Measurements from ENCODE around the gene TNS3.

Gene TNS3

GRCh38 chr7:47534322-47535034, 47.4 kb downstream of the TNS3 start:
- no peaks in the 10 kb centered on the region for H3K4me1 Mint-ChIP-seq (ENCODE audit: low read depth in 2 of 2)
- H3K27me3 Mint-ChIP-seq: no peaks in the 10 kb centered on the region
- no peaks in the 10 kb centered on the region for H3K36me3 Mint-ChIP-seq (ENCODE audit: insufficient read depth)
- H3K9me3 Mint-ChIP-seq: peaks cover 0 to 4% of the 10 kb centered on the region in 2 donors
- no peak for DNase-seq
- ATAC-seq (replicated peaks): no peak
- no peak overlapping the region for H3K27ac Mint-ChIP-seq
- no peak overlapping the region for H3K4me3 Mint-ChIP-seq

DNA sequence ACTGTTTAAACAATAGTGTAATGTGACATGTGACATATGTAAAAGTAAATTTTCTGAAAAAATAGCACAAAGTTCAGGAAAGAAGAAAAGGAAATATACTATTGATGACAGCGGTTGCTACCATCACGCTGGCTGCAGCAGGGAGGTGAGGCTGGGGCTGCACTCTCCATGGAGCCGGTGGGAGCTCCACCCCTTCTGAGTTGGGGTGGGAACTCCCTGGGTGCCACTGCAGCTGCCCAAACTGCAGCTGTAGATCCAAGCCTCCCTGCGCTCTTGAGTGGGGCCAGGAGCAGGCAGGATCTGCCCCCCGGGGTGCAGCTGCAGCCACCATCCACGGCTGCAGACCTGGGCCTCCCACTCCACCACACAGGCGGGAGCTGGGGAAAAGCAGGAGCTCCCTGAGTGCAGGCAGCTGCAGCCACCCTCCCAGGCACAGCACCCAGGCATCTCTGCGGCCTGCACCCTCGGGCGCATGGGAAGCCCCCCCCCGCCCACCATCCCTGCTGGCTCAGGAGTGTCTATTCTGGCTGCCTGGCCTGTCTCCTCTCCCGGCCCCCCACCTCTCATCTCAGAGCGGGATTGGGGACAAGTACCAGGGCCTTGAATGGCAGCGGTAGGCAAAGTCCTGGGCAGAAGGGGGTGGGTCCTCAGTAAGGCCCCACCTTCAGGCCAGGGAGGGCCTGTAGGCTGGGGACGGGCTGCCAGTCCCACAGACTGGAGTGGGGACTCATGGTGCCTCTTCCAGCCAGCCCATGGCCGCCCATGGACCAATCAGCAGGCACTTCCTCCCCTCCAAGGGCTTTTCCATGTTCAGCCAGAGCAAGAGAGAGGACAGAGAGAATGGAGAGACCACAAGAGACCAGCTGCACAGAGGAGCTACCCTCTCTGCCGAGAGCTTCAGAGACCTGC, 50.1 kb downstream of the TNS3 start:
- H3K9me3 Mint-ChIP-seq: peaks cover 0 to 4% of the 10 kb centered on the region in 2 donors
- no peak overlapping the region for H3K27ac Mint-ChIP-seq
- no peak overlapping the region for H3K4me3 Mint-ChIP-seq
- no peak for DNase-seq
- ATAC-seq (replicated peaks): no peak
- H3K36me3 Mint-ChIP-seq (ENCODE audit: insufficient read depth): no peaks in the 10 kb centered on the region
- H3K27me3 Mint-ChIP-seq: no peaks in the 10 kb centered on the region
- no peaks in the 10 kb centered on the region for H3K4me1 Mint-ChIP-seq (ENCODE audit: low read depth in 2 of 2)

DNA sequence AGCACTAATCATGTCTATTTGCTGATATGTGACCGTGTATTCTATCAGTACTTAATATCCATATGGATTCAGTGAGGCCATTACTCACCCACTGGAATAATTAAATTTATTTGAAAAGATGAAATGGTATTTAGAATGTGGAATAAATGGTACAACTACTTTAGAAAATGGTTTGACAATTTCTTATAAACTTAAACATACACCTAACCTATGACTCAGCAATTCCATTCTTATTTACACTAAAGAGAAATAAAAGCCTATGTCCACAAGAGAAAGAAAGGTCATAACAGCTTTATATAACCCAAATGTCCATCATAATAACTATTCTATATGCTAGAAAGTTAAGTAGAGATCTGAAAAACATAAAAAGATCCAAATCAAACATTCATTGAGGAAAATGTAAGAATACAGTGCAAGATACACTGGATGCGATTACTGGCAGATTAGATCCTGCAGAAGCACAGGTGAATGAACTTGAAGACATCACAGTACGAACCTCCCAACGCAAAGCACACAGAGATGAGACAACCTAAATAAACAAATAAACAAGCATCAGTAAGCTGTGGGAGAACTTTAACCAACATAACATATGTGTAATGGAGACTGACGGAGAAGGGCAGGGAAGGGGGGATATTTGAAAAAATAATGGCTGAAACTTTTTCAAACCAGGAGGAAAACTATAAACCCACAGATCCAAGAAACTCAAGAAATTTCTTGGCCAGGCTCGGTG, 51.9 kb downstream of the TNS3 start:
- Mint-ChIP-seq H3K27ac (no peak overlapping the region), H3K36me3 (ENCODE audit: insufficient read depth) (no peaks in the 10 kb centered on the region), H3K27me3 (no peaks in the 10 kb centered on the region), H3K4me1 (ENCODE audit: low read depth in 2 of 2) (no peaks in the 10 kb centered on the region), H3K9me3 (peaks cover 6 to 7% of the 10 kb centered on the region in 2 donors), H3K4me3 (no peak overlapping the region)
- no peak for DNase-seq
- ATAC-seq (replicated peaks): no peak

GRCh38 chr7:47529405-47529804, 52.5 kb downstream of the TNS3 start:
- no peaks in the 10 kb centered on the region for H3K36me3 Mint-ChIP-seq (ENCODE audit: insufficient read depth)
- no peak for DNase-seq
- no peak for ATAC-seq (replicated peaks)
- H3K27me3 Mint-ChIP-seq: no peaks in the 10 kb centered on the region
- H3K27ac Mint-ChIP-seq: no peak overlapping the region
- H3K9me3 Mint-ChIP-seq: peaks cover 6 to 7% of the 10 kb centered on the region in 2 donors
- no peaks in the 10 kb centered on the region for H3K4me1 Mint-ChIP-seq (ENCODE audit: low read depth in 2 of 2)
- H3K4me3 Mint-ChIP-seq: no peak overlapping the region

DNA sequence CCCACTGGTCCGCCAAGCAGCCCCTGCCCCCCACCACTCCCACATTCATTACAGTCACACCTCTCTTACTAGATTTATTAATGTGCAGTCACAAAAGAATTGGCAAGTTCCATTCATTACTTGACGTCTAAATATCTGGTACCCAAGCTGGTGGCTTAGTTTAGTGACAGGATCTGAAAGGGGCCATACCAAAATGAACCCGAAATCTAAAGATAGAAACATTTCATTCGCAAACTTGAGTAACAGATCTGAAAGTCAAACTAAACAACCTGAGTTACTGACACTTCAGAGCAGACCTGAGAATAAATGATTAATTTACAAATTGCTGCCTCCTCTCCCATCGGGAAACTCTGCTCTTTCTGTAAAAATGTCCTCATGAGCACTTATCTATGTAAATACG, 53.4 kb downstream of the TNS3 start:
- Mint-ChIP-seq H3K36me3 (ENCODE audit: insufficient read depth) (no peaks in the 10 kb centered on the region), H3K9me3 (peaks cover 6 to 7% of the 10 kb centered on the region in 2 donors), H3K4me3 (no peak overlapping the region), H3K27me3 (no peaks in the 10 kb centered on the region), H3K27ac (no peak overlapping the region), H3K4me1 (ENCODE audit: low read depth in 2 of 2) (no peaks in the 10 kb centered on the region)
- no peak for DNase-seq
- ATAC-seq (replicated peaks): no peak

GRCh38 chr7:47526466-47526865, 55.4 kb downstream of the TNS3 start:
- ATAC-seq (replicated peaks): no peak
- Mint-ChIP-seq H3K36me3 (ENCODE audit: insufficient read depth) (no peaks in the 10 kb centered on the region), H3K27ac (no peak overlapping the region), H3K4me1 (ENCODE audit: low read depth in 2 of 2) (no peaks in the 10 kb centered on the region), H3K27me3 (no peaks in the 10 kb centered on the region), H3K4me3 (no peak overlapping the region), H3K9me3 (peaks cover 6 to 9% of the 10 kb centered on the region in 2 donors)
- no peak for DNase-seq

GRCh38 chr7:47525066-47525623, 56.8 kb downstream of the TNS3 start:
- peaks cover 6 to 7% of the 10 kb centered on the region in 2 donors for H3K9me3 Mint-ChIP-seq
- H3K4me3 Mint-ChIP-seq: no peak overlapping the region
- ATAC-seq (replicated peaks): no peak

DNA sequence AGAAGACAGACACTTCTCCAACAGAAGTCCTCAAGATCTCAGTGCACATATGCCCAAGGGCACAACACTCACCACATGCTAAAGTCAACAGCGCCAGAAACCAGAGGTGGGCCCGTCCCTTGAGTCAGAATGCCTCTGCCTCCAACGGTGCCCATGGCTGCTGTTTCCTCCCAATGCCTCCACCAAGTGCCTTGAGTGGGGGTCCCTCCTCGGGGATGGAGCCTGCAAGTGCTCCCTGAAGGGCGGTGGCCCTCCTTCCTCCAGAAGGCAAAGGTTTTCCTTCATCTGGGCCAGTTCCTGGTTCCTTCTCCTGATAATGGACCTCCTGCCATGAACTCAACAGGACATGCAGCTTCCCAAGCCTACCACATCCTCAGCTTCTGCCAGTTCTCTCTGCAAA, 58.5 kb downstream of the TNS3 start:
- H3K9me3 Mint-ChIP-seq: peaks cover 5 to 6% of the 10 kb centered on the region in 2 donors
- no peaks in the 10 kb centered on the region for H3K4me1 Mint-ChIP-seq (ENCODE audit: low read depth in 2 of 2)
- DNase-seq: no peak
- ATAC-seq (replicated peaks): no peak
- no peaks in the 10 kb centered on the region for H3K27me3 Mint-ChIP-seq
- H3K27ac Mint-ChIP-seq: no peak overlapping the region
- H3K4me3 Mint-ChIP-seq: no peak overlapping the region
- H3K36me3 Mint-ChIP-seq (ENCODE audit: insufficient read depth): no peaks in the 10 kb centered on the region

More at GRCh38 chr7:47525066-47525623, 56.8 kb downstream of the TNS3 start:
- Mint-ChIP-seq H3K36me3 (ENCODE audit: insufficient read depth) (no peaks in the 10 kb centered on the region), H3K27me3 (no peaks in the 10 kb centered on the region), H3K27ac (no peak overlapping the region), H3K4me1 (ENCODE audit: low read depth in 2 of 2) (no peaks in the 10 kb centered on the region)
- no peak for DNase-seq

DNA sequence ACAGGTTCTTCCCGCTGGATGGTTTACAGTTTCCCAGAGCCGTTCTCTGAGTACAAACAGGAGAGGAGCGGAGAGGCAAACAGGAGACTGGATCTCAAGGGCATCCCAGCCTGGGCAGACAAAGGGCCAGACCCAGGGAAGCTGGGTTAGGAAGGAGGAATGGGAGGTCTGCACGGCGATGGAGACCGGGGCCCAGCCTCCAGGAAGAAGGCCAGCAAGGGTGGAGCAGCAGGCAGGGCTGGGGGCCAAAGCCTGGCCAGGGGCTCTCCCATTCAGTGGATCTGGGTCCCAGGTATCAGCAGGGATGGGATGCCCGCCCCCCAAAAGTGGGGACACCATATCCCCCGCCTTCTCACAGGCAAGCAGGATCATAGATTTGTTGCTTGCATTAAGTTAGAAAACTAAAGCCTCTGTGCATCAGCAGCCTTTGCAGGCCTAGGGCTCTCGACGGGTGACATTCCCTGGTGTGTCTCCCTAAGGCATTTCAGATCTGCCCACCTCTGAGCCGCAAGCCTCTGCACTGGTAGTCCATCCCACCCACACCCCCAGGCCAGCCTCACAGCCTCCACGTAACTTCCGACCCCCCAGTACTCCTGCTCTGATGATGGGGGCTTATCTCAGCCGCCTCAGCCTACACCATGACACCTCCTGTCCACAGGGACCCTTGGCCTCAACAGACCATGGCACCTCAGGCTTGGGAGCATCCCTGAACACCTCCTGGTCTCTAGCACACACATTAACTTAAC, 59.9 kb downstream of the TNS3 start:
- Mint-ChIP-seq H3K4me3 (no peak overlapping the region), H3K4me1 (ENCODE audit: low read depth in 2 of 2) (no peaks in the 10 kb centered on the region), H3K36me3 (ENCODE audit: insufficient read depth) (no peaks in the 10 kb centered on the region), H3K9me3 (peaks cover 5 to 6% of the 10 kb centered on the region in 2 donors), H3K27me3 (no peaks in the 10 kb centered on the region), H3K27ac (no peak overlapping the region)
- no peak for ATAC-seq (replicated peaks)
- no peak for DNase-seq

DNA sequence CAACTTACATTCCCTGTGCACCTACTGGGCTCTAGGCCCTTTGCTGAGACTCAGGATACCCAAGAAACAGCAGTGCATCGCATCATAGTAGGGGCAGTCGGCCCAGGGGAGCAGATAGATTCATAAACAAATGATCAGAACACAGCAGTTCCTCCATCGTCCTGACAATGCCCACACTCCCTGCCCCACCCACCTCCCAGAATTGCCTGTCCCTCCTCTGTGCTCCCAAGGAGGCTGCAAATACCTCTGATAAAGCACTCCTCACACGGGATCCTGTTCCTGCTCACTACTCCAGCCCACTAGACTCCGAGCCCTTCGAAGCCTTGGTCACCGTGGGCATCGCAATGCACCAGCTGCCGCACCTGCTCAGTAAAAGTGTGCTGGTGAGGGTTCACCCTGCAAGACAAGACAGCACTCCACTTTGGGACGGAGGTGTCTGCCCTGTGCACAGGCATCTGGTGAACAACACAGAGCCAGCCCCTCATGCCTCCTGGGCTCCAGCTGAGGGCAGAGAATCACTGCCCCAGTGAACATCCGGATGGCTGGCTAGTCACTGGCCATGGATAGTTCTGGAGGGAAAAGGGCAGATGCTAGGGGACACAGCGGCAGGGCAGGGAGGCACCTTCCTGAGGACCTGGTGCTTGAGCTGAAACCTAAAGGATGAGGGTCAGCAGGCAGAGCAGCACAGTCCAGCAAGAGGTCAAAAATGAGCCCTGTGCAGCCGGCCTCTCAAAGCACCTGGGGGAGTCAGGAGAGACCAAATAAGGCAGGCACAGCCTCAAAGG, 60.7 kb downstream of the TNS3 start:
- H3K4me1 Mint-ChIP-seq (ENCODE audit: low read depth in 2 of 2): no peaks in the 10 kb centered on the region
- no peaks in the 10 kb centered on the region for H3K36me3 Mint-ChIP-seq (ENCODE audit: insufficient read depth)
- H3K27me3 Mint-ChIP-seq: no peaks in the 10 kb centered on the region
- H3K9me3 Mint-ChIP-seq: peaks cover 5 to 6% of the 10 kb centered on the region in 2 donors
- H3K4me3 Mint-ChIP-seq: no peak overlapping the region
- DNase-seq: no peak
- ATAC-seq (replicated peaks): no peak
- no peak overlapping the region for H3K27ac Mint-ChIP-seq

DNA sequence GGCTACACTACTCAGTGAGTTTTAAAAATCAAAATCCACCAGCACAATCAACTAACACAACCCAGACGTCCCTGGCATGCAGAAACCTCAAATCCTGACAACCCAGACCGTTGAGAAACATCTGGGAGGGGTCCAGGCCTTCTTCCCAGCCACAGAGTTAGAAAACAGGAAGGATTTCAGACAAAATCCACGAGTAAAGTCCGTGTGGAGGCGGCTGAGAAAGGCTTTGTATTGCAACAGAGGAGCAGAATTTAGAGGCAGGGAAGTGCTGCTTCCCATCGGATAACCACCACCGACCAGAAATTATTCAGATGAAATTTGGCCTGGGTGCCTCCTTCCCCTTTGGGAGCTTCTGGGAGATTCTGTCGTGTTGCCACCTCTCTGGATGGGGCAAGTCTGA, 61.5 kb downstream of the TNS3 start:
- H3K4me3 Mint-ChIP-seq: no peak overlapping the region
- ATAC-seq (replicated peaks) (no peak), DNase-seq (no peak)
- peaks cover 2 to 3% of the 10 kb centered on the region in 2 donors for H3K9me3 Mint-ChIP-seq
- H3K36me3 Mint-ChIP-seq (ENCODE audit: insufficient read depth): no peaks in the 10 kb centered on the region
- no peaks in the 10 kb centered on the region for H3K4me1 Mint-ChIP-seq (ENCODE audit: low read depth in 2 of 2)
- H3K27ac Mint-ChIP-seq: no peak overlapping the region
- H3K27me3 Mint-ChIP-seq: no peaks in the 10 kb centered on the region

GRCh38 chr7:47518827-47519226, 63.1 kb downstream of the TNS3 start:
- ATAC-seq (replicated peaks) (no peak), DNase-seq (no peak)
- H3K9me3 Mint-ChIP-seq: peaks cover 0 to 2% of the 10 kb centered on the region in 2 donors
- no peak overlapping the region for H3K4me3 Mint-ChIP-seq
- H3K27me3 Mint-ChIP-seq: no peaks in the 10 kb centered on the region
- H3K36me3 Mint-ChIP-seq (ENCODE audit: insufficient read depth): no peaks in the 10 kb centered on the region
- H3K4me1 Mint-ChIP-seq (ENCODE audit: low read depth in 2 of 2): no peaks in the 10 kb centered on the region
- H3K27ac Mint-ChIP-seq: no peak overlapping the region
